ENCODE data around the gene ZNF423. TPM values are rescaled to one million over a fixed set of nuclear protein-coding genes. Genes with fewer than 3 reads are reported as not detected.

ZNF423 gene
- total and polyA plus RNA-seq, 12 donors, result 1.7 to 10.6 (median 5.5) TPM

DNA sequence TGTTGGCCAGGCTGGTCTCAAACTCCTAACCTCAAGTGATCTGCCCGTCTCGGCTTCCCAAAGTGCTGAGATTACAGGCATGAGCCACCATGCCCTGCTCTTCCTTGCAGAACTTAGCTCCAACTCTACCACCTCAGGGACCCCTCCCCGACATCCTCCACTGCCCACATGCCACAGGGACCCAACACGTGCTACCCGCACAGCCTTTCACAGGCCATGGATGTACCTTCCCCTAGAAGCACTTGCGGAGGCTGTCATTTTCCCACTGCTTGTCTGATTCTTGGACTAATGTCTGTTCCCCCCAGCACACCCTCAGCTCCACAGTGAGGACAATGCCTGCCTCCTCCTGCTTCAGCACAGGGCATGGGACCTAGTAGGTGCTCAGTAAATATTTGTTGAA, 147.4 kb downstream of the ZNF423 start:
- no peaks in the 10 kb centered on the region for H3K9me3 ChIP-seq (replicated peaks in 1 of 3)
- no peak overlapping the region for H3K27ac ChIP-seq
- no peak for DNase-seq
- H3K4me3 ChIP-seq, result no peak overlapping the region
- TF ChIP-seq, protein P1, sequence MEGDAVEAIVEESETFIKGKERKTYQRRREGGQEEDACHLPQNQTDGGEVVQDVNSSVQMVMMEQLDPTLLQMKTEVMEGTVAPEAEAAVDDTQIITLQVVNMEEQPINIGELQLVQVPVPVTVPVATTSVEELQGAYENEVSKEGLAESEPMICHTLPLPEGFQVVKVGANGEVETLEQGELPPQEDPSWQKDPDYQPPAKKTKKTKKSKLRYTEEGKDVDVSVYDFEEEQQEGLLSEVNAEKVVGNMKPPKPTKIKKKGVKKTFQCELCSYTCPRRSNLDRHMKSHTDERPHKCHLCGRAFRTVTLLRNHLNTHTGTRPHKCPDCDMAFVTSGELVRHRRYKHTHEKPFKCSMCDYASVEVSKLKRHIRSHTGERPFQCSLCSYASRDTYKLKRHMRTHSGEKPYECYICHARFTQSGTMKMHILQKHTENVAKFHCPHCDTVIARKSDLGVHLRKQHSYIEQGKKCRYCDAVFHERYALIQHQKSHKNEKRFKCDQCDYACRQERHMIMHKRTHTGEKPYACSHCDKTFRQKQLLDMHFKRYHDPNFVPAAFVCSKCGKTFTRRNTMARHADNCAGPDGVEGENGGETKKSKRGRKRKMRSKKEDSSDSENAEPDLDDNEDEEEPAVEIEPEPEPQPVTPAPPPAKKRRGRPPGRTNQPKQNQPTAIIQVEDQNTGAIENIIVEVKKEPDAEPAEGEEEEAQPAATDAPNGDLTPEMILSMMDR (IDR thresholded peaks at IDR 0.05), result no peak
- intact Hi-C loops (cut with DNase I), result no loop called here
- no peaks in the 10 kb centered on the region for H3K36me3 ChIP-seq (replicated peaks in 1 of 2)
- WGBS, 4 donors, result 87 to 100% (median 93%) methylated on average over 6 of the region's 6 CpGs
- no peaks in the 10 kb centered on the region for H3K27me3 ChIP-seq
- H3K4me1 ChIP-seq (replicated peaks in 1 of 2), result no peaks in the 10 kb centered on the region

DNA sequence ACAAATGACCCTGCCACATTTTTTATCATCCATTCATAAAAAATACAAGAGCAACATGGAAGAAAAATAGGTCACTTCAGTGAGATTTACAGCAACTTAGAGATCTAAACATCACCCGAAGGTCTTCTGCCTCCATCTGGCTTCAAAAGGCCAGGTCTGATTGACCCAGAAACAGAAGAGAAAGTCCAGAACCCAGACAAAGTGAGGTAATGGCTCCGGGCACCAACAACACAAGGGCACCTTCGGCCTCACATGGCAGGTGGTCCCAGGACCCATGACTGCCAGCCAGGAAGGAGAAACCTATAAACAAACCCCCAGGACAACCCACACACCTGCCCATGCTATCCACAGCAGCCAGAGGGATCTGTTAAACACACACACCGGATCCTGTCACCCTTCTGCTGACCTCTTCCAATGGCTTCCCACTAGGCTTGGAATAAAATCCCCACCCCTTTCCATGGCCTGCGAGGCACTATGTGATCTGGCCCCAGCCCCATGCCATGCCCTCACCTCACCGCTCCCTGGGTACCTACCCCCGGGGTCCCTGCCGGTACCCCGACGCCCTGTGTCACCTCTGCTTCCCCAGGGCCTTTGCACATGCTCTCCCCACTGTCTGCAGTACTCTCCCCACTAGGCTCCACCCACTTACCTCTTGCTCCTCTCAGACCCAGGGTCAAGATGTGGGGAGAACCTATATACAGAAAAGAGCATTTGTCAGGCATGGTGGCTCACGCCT, 149.1 kb downstream of the ZNF423 start:
- peak in 1 of 7 donors; percentile 53 for DNase-seq
- intact Hi-C loops (cut with DNase I), result no loop called here

DNA sequence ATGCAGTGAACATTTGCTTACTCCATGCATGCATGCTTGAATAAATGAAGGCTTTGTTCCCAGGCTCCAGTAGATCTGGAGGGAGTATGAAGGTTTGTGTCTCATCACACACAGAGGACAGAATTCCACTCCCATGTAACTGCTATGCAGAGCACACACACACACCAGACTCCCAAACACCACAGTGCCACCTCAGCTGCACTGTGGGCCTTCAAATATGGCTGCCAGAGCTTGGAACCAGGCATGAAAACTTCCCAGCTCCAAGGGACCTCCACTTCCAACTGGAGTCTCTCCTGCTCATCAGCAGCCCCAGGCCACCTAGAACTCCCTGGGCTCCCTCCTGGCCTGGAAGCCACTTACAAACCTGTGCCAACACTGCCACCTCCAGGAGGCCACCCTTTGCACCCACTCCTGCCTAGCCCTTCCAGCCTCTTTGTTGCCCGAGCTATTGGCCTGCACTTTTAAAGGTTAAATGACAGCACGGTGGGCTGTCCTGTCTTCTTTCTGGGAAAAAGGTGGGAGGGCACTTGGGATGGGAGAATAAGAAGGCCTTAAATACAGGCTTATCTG, 151.2 kb downstream of the ZNF423 start:
- WGBS, 4 donors, result 95 to 100% (median 97%) methylated on average over 2 of the region's 2 CpGs
- no peak for TF ChIP-seq POLR2A (IDR thresholded peaks at IDR 0.05)
- TF ChIP-seq, protein P1 (IDR thresholded peaks at IDR 0.05), result no peak
- no peaks in the 10 kb centered on the region for H3K36me3 ChIP-seq (replicated peaks in 1 of 2)
- no peak for DNase-seq
- H3K4me3 ChIP-seq, result no peak overlapping the region
- H3K27ac ChIP-seq, result no peak overlapping the region
- no peaks in the 10 kb centered on the region for H3K9me3 ChIP-seq (replicated peaks in 1 of 3)
- H3K4me1 ChIP-seq (replicated peaks in 1 of 2), result peaks cover 11 to 17% of the 10 kb centered on the region in 2 donors
- no peaks in the 10 kb centered on the region for H3K27me3 ChIP-seq
- intact Hi-C loops (cut with DNase I), result no loop called here

More for the DNA sequence above, 149.1 kb downstream of the ZNF423 start:
- H3K4me3 ChIP-seq, result no peak overlapping the region
- no peaks in the 10 kb centered on the region for H3K9me3 ChIP-seq (replicated peaks in 1 of 3)
- TF ChIP-seq POLR2A (IDR thresholded peaks at IDR 0.05), result no peak
- TF ChIP-seq, protein P1 (IDR thresholded peaks at IDR 0.05), result no peak
- H3K27ac ChIP-seq, result no peak overlapping the region
- H3K27me3 ChIP-seq, result no peaks in the 10 kb centered on the region
- no peaks in the 10 kb centered on the region for H3K4me1 ChIP-seq (replicated peaks in 1 of 2)
- H3K36me3 ChIP-seq (replicated peaks in 1 of 2), result no peaks in the 10 kb centered on the region
- WGBS, 4 donors, result 90 to 94% (median 92%) methylated on average over 7 to 11 of the region's 11 CpGs

DNA sequence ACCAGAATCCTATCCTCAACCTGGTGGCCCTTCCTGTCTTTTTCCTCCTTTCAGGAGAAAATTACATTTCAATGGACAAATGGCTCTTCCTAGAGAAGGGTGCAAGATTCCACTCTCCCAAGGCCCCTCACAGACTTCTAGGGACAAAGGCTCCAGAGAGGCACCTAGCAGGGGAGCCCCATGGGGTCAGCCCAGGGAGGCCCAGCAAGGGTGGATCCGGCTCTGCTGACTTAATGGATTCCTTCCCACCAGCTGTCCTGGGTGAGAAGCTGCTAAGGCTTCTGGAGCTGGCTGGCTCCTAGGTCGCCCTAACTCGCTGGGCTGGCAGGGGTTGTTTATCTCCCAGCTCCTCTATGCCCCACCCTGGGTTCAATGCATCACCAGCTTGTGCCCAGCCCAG, 152.4 kb downstream of the ZNF423 start:
- 67 to 100% (median 95%) methylated on average over 1 to 3 of the region's 3 CpGs for WGBS, 4 donors
- H3K27me3 ChIP-seq, result no peaks in the 10 kb centered on the region
- TF ChIP-seq, protein P1 (IDR thresholded peaks at IDR 0.05), result no peak
- TF ChIP-seq POLR2A (IDR thresholded peaks at IDR 0.05), result no peak
- H3K36me3 ChIP-seq (replicated peaks in 1 of 2), result no peaks in the 10 kb centered on the region
- no peak overlapping the region for H3K4me3 ChIP-seq
- intact Hi-C loops (cut with DNase I), result no loop called here
- no peak for DNase-seq
- H3K27ac ChIP-seq, result no peak overlapping the region
- no peaks in the 10 kb centered on the region for H3K9me3 ChIP-seq (replicated peaks in 1 of 3)
- peaks cover 11 to 18% of the 10 kb centered on the region in 2 donors for H3K4me1 ChIP-seq (replicated peaks in 1 of 2)
